H1 (cell line): ENCODE data around the gene NXN. TPM values are rescaled to one million over a fixed set of nuclear protein-coding genes. Genes with fewer than 3 reads are reported as not detected.

Source experiments
- CTCF ChIA-PET: fragments of 300-600 bp; sonication (Branson Sonifier 250); formaldehyde crosslinking; loops from one replicate; lab custom pipeline; 2021; ENCODE audit not compliant: partially characterized antibody; lab: Charles Lee
- POLR2A ChIA-PET: fragments of 300-600 bp; sonication (Branson Sonifier 250); formaldehyde crosslinking; loops from one replicate; lab custom pipeline; 2021; ENCODE audit warnings: inconsistent platforms; ENCODE audit not compliant: partially characterized antibody; lab: Charles Lee
- DNase-seq, 2 experiments: peaks; one replicate each; pipeline versions ENCODE4 v3.0.0 to v3.0.0-alpha.2; 2010 to 2022; ENCODE audit warnings: low spot score in 2 of 2, low read depth in 1 of 2, mixed read lengths in 1 of 2
- FAIRE-seq: peaks from 2 replicates; lab custom pipeline; 2011; peaks lifted over from hg19 to GRCh38; lab: Jason Lieb, UNC
- H2AFZ ChIP-seq: 2 replicates; pipeline ENCODE4 v1.8.1; 2012; ENCODE audit warnings: low read length, inconsistent platforms
- H2AK5ac ChIP-seq: 2 replicates; pipeline ENCODE4 v1.6.1; 2013; ENCODE audit warnings: low read depth, low read length
- H2BK120ac ChIP-seq: replicated peaks from 2 replicates; pipeline ENCODE3; 2013; ENCODE audit warnings: low read depth, low read length, inconsistent platforms
- H2BK12ac ChIP-seq: 2 replicates; pipeline ENCODE4 v1.6.1; 2013; ENCODE audit warnings: low read depth, low read length
- H2BK15ac ChIP-seq: 2 replicates; pipeline ENCODE4 v1.6.1; 2013; ENCODE audit warnings: low read length
- H2BK20ac ChIP-seq: 2 replicates; pipeline ENCODE4 v1.6.1; 2013; ENCODE audit warnings: low read length
- H2BK5ac ChIP-seq: 2 replicates; pipeline ENCODE4 v1.6.1; 2013; ENCODE audit warnings: low read depth, low read length
- H3K14ac ChIP-seq: 2 replicates; pipeline ENCODE4 v1.6.1; 2013; ENCODE audit warnings: inconsistent platforms; ENCODE audit not compliant: insufficient read length
- H3K18ac ChIP-seq: 2 replicates; pipeline ENCODE4 v1.6.1; 2013; ENCODE audit warnings: low read length; ENCODE audit errors: extremely low read depth
- H3K23ac ChIP-seq: 2 replicates; pipeline ENCODE4 v1.6.1; 2013; ENCODE audit warnings: inconsistent platforms; ENCODE audit not compliant: insufficient read length
- H3K23me2 ChIP-seq: 2 replicates; pipeline ENCODE4 v1.6.1; 2013; ENCODE audit warnings: low read depth, low read length
- H3K27ac ChIP-seq: 2 replicates; pipeline ENCODE4 v1.6.1; 2011; ENCODE audit warnings: low read depth, low read length, inconsistent platforms
- H3K27me3 ChIP-seq, 4 experiments: replicated peaks in 1 of 4; 1 replicate in 1 of 4; 2 replicates in 3 of 4; pipeline versions ENCODE4 v1.6.1 to v1.8.1; 2011 to 2013; ENCODE audit warnings: low read length in 3 of 4, mild to moderate bottlenecking in 3 of 4, inconsistent platforms in 2 of 4, mixed read lengths in 2 of 4, moderate library complexity in 1 of 4; ENCODE audit not compliant: control insufficient read depth in 3 of 4, insufficient read depth in 3 of 4; ENCODE audit errors: extremely low read depth in 1 of 4
- H3K36me3 ChIP-seq, 4 experiments: 2 replicates each; pipeline versions ENCODE4 v1.6.1 to v1.8.1; 2011 to 2013; ENCODE audit warnings: mild to moderate bottlenecking in 4 of 4, low read length in 3 of 4, moderate library complexity in 2 of 4, control low read depth in 1 of 4, inconsistent platforms in 1 of 4; ENCODE audit not compliant: insufficient read depth in 4 of 4, control insufficient read depth in 2 of 4
- H3K4ac ChIP-seq: replicated peaks from 2 replicates; pipeline ENCODE3; 2013; ENCODE audit warnings: low read length, low read depth, mixed read lengths, inconsistent platforms; ENCODE audit not compliant: insufficient read length
- H3K4me1 ChIP-seq, 4 experiments: replicated peaks in 1 of 4; 1 replicate in 1 of 4; 2 replicates in 3 of 4; pipeline versions ENCODE4 v1.6.1 to v1.8.1; 2011 to 2013; ENCODE audit warnings: low read length in 3 of 4, inconsistent platforms in 2 of 4, mixed read lengths in 1 of 4; ENCODE audit not compliant: insufficient read depth in 4 of 4, control insufficient read depth in 3 of 4
- H3K4me2 ChIP-seq, 2 experiments: 2 replicates each; pipeline versions ENCODE4 v1.6.1 to v1.8.1; 2011 to 2013; ENCODE audit warnings: low read depth in 2 of 2, low read length in 2 of 2, control low read depth in 1 of 2, inconsistent platforms in 1 of 2, mild to moderate bottlenecking in 1 of 2; ENCODE audit not compliant: insufficient read depth in 1 of 2
- H3K4me3 ChIP-seq, 4 experiments: fragments of 200-600, 300-600 bp in 1 of 4; sonication (generic), shearing (Covaris generic), sonication (Bioruptor Twin) in 1 of 4; 2 replicates each; pipeline versions ENCODE4 v1.5.1 to v1.8.1; 2011 to 2016; ENCODE audit warnings: low read length in 4 of 4, low read depth in 3 of 4, control low read depth in 2 of 4, inconsistent platforms in 2 of 4, mild to moderate bottlenecking in 2 of 4, mixed read lengths in 1 of 4, moderate library complexity in 1 of 4; ENCODE audit not compliant: insufficient read depth in 2 of 4; ENCODE audit errors: extremely low read depth in 1 of 4
- H3K56ac ChIP-seq: replicated peaks from 2 replicates; pipeline ENCODE3; 2013; ENCODE audit warnings: low read depth, mild to moderate bottlenecking, mixed read lengths, low read length, inconsistent platforms; ENCODE audit not compliant: insufficient read length
- H3K79me1 ChIP-seq: 2 replicates; pipeline ENCODE4 v1.6.1; 2013; ENCODE audit warnings: low read depth, low read length, control low read depth
- H3K79me2 ChIP-seq, 2 experiments: 2 replicates each; pipeline versions ENCODE4 v1.6.1 to v1.8.1; 2012 to 2013; ENCODE audit warnings: low read length in 2 of 2, mild to moderate bottlenecking in 2 of 2, inconsistent platforms in 1 of 2; ENCODE audit not compliant: insufficient read depth in 2 of 2, control insufficient read depth in 1 of 2
- H3K9ac ChIP-seq, 4 experiments: replicated peaks in 1 of 4; 1 replicate in 1 of 4; 2 replicates in 3 of 4; pipeline versions ENCODE4 v1.6.1 to v1.8.1; 2011 to 2013; ENCODE audit warnings: low read depth in 3 of 4, low read length in 3 of 4, control low read depth in 2 of 4, mild to moderate bottlenecking in 2 of 4, moderate library complexity in 2 of 4, inconsistent platforms in 1 of 4; ENCODE audit errors: extremely low read depth in 1 of 4
- H3K9me3 ChIP-seq, 2 experiments: 2 replicates each; pipeline versions ENCODE4 v1.6.1 to v1.8.1; 2012 to 2013; ENCODE audit warnings: mild to moderate bottlenecking in 2 of 2, moderate library complexity in 2 of 2, control low read depth in 1 of 2, inconsistent platforms in 1 of 2, low read depth in 1 of 2, low read length in 1 of 2, mixed read lengths in 1 of 2; ENCODE audit not compliant: insufficient read depth in 2 of 2
- H4K20me1 ChIP-seq, 2 experiments: replicated peaks in 1 of 2; 2 replicates each; pipeline versions ENCODE3 to v1.8.1; 2011 to 2013; ENCODE audit warnings: inconsistent platforms in 2 of 2, low read length in 2 of 2, mild to moderate bottlenecking in 1 of 2; ENCODE audit not compliant: insufficient read depth in 2 of 2, control insufficient read depth in 1 of 2
- H4K5ac ChIP-seq: 2 replicates; pipeline ENCODE4 v1.6.1; 2013; ENCODE audit warnings: low read length, low read depth, mixed read lengths, inconsistent platforms; ENCODE audit not compliant: insufficient read length
- H4K8ac ChIP-seq: 2 replicates; pipeline ENCODE4 v1.8.0; 2013; ENCODE audit warnings: mild to moderate bottlenecking, moderate library complexity, low read length, inconsistent platforms; ENCODE audit not compliant: insufficient read depth; ENCODE audit errors: extremely low read depth
- H4K91ac ChIP-seq: replicated peaks from 2 replicates; pipeline ENCODE3; 2013; ENCODE audit warnings: low read length, mixed read lengths, inconsistent platforms; ENCODE audit not compliant: insufficient read length
- EGR1 ChIP-seq: IDR thresholded peaks from 2 replicates; pipeline ENCODE4 v1.6.1; 2011; ENCODE audit warnings: low read depth, low read length, borderline replicate concordance
- KDM1A ChIP-seq: fragments of 200-600, 300-600 bp; sonication (generic); IDR thresholded peaks from 2 replicates; pipeline ENCODE4 v1.7.1; 2016; ENCODE audit warnings: mild to moderate bottlenecking, low read length, borderline replicate concordance
- SP1 ChIP-seq: IDR thresholded peaks from 2 replicates; pipeline ENCODE4 v1.6.1; 2011; ENCODE audit warnings: low read depth, low read length
- TEAD4 ChIP-seq: IDR thresholded peaks from 2 replicates; pipeline ENCODE4 v1.6.1; 2012; ENCODE audit warnings: low read depth, low read length, inconsistent platforms, mixed read lengths
- WGBS, 2 experiments: shearing (Covaris generic) in 1 of 2; methylation state at CpG; one replicate each; pipeline versions ENCODE4 v1.1.6 to v1.1.7; 2013 to 2015; ENCODE audit warnings: low lambda C conversion rate in 2 of 2, mixed read lengths in 2 of 2, inconsistent platforms in 1 of 2, low coverage in 1 of 2, missing lambda C conversion rate in 1 of 2; ENCODE audit not compliant: insufficient replicate concordance in 2 of 2, insufficient coverage in 1 of 2, insufficient read length in 1 of 2; ENCODE audit errors: extremely low coverage in 1 of 2, missing lambda C conversion rate in 1 of 2; 5-methylcytosine and 5-hydroxymethylcytosine counted together
- polyA plus RNA-seq, 7 experiments: library from polyadenylated mRNA; depleted of rRNA in 3 of 7; stranded (reverse) in 5 of 7; unstranded in 2 of 7; fragments of >200 nt in 5 of 7; fragments of 200-250 nt in 2 of 7; gene quantifications; 1 replicate in 5 of 7; 2 replicates in 1 of 7; 4 replicates in 1 of 7; pipeline versions ENCODE4 v1.2.1 to v1.2.3, GENCODE V29; 2011 to 2013; ENCODE audit warnings: missing spikeins in 2 of 7, mixed read lengths in 2 of 7
- total RNA-seq: library from RNA; stranded (reverse); fragmentation: NEBNext Ultra II Directional; extraction: Animal tissue kit (Norgen Biotek cat#: 25700); gene quantifications from 2 replicates; pipeline ENCODE4 v1.2.1, GENCODE V29; 2021

NXN gene
- total and polyA plus RNA-seq, 2 of the 8 experiments (the other 6 are each of a cell fraction or from before 2014, with no cell fraction given): 94.1 to 107 TPM

DNA sequence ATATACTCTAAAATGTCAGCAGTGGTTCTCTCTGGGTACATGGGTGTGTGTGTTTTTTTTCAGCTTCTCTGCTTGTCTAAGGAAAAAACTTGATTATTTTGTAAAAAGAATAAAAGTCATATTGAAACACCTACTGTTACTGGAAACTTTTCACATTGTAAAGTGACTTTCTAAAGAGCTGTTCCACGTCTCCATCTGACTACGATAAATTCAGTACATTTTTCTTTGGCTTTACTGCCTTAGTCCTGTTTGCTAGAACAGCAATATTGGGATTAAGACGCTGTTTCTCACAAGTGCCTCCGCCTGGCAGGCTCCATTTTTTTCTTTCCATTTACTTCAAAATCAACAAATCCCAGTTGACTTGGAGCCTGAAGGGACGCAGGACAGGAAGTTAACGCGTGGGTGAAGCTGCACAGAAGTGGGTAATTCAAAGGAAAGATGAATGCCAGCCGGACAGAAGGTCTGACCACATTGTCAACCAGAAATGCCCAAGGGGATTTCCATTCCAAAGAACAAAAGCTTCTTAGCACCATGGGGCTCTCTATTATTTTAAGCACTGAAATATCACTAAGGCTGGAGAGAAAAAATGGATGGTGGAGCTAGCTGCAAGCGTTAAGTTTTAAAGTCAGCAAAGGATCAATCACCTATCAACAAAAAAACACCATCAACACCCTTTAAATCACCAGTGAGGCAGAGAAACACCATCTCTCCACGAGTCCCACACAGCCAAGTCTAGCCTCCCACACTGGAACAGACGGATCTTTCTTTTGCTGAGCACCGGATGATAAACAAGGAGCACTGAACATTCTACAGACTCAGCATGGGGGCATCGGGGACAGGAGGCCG is 205.9 kb downstream of the NXN start:
- Histone ChIP-seq H2BK20ac (no peak overlapping the region), H3K9me3 (no peaks in the 10 kb centered on the region), H3K4me2 (no peak overlapping the region), H4K5ac (no peak overlapping the region), H3K4me3 (no peak overlapping the region), H3K27me3 (no peaks in the 10 kb centered on the region), H4K20me1 (no peaks in the 10 kb centered on the region), H3K23ac (no peak overlapping the region), H2BK120ac (no peak overlapping the region), H3K36me3 (peaks cover 52 to 80% (median 72%) of the 10 kb centered on the region in 4 experiments), H3K27ac (no peak overlapping the region), H2AK5ac (no peak overlapping the region), H2AFZ (no peak overlapping the region), H4K91ac (no peak overlapping the region), H3K79me1 (no peaks in the 10 kb centered on the region), H3K9ac (no peak overlapping the region), H3K14ac (no peak overlapping the region), H3K56ac (no peak overlapping the region), H3K79me2 (0 out of 4 replicates have a peak, but pooled peaks cover 0 to under 1% of the 10 kb centered on the region in 2 experiments), H2BK12ac (no peak overlapping the region), H3K18ac (no peak overlapping the region), H3K4ac (no peak overlapping the region), H2BK15ac (no peak overlapping the region), H3K23me2 (no peaks in the 10 kb centered on the region), H3K4me1 (no peaks in the 10 kb centered on the region), H2BK5ac (no peak overlapping the region), H4K8ac (no peak overlapping the region)
- WGBS, 2 experiments: 89% methylated on average over 14 of the region's 14 CpGs; no CpG with 5 or more reads in 1 of the 2 experiments
- no peak for TF ChIP-seq TEAD4
- no peak for TF ChIP-seq SP1
- no peak for TF ChIP-seq EGR1
- no peak for TF ChIP-seq KDM1A
- ChIA-PET POLR2A (interaction anchor here (0.6 to 1.0 kb wide), 2 partner anchors 85 to 239 kb away, joined by 3 read pairs; no protein-coding TSS in a partner anchor), CTCF (interaction anchor here (1.8 kb wide), 1 partner anchor 207 kb away, joined by 3 read pairs; no protein-coding TSS in a partner anchor)
- FAIRE-seq (no peak), DNase-seq (no peak)
